ENCODE measurements around the gene COX7A2.

Gene COX7A2, protein sequence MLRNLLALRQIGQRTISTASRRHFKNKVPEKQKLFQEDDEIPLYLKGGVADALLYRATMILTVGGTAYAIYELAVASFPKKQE

DNA sequence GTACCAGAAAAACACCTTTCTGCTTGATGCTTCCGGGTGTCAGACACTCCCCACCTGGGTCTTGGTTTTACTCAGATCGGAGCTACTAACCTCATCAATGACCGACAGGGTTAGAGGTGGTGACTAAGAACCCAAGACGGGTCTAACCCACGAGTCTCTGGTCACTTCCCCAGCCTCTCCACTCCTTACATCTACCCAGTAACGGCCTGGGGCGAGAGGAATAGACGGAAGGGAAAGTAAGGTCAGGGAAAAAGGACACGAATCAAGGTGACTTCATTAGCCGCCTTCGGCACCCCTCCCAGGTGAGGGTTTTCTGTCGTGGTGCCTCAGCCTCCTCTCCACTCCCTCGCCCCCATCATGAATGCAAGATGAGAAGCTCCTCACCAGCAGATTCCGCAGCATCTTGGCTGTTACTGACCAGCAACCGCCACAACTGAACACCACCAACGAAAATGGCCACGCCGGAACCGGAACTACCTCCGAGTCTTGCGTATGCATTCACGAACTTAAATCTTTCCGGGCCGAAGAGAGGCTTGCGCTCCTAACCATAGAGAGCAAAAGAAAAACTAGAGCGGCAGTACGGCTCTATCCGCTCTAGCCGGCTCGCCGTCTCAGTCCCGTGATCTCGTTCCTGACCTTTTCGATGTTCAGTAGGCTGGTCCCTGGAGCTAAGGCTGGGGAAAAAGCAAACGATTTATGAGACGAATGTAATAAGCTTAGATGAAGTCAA is at the start of gene COX7A2:
TSS of gene COX7A2 (minus strand) at position 469 of the 730 bp plus-strand sequence. CDS start at position 402, 67 bp downstream.
- DNase-seq, result peak; percentile 69 to 87 (median 81)

DNA sequence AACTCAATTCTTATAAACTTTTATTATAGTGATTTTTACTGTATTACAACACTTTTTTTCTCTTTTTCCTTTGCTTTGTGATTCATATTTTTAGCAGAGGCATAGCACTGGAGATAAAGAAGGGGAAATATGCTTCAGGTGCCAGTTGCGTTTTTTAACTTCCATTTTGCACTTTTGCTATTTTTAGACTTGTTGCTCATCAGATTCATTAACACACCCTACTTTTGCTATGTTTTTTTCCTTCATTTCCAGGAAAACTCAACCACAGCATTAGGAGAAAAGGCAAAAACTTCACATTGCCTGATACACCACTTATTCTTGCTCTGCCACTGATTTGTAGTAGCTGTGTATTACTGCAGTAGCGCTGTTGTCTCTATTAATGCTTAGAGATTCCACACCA is 49.0 kb upstream of the COX7A2 start:
- no peak for DNase-seq

DNA sequence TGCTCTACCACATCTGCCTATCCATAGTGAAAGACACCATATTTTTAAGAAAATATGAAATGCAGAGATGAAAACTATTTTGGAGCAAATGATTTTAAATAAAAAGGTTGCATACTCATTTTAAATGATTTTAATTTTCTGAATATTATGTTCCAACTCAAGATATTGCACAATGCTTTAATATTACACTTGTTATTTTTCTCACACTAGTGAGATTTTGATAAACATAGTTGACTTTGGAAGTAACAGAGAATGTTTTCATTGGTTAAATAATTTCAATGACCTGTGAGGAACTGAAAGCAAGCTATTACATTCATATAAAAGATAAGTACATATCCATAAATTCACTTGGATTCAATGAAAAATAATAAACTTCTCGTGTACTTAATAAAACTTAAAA is 48.1 kb upstream of the COX7A2 start:
- no peak for DNase-seq

DNA sequence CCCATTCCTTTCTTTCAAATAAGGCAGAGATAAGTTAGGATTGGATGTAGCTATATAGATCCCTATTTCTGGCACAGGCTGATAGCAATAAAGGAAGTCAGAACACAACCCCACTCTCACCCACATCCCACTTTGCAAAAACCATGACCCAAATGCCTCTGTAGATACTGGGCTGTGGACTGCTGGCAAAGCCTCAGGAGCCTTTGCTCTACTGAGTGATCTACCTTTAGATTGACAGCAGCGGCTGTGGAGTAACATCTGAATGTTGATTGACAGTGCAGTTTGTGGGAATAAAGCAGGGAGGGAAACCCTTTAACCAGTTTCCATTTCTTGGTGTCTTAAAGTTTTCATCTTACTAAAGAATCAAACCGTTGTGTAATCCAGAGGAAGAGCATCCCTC is 47.7 kb upstream of the COX7A2 start:
- no peak for DNase-seq

DNA sequence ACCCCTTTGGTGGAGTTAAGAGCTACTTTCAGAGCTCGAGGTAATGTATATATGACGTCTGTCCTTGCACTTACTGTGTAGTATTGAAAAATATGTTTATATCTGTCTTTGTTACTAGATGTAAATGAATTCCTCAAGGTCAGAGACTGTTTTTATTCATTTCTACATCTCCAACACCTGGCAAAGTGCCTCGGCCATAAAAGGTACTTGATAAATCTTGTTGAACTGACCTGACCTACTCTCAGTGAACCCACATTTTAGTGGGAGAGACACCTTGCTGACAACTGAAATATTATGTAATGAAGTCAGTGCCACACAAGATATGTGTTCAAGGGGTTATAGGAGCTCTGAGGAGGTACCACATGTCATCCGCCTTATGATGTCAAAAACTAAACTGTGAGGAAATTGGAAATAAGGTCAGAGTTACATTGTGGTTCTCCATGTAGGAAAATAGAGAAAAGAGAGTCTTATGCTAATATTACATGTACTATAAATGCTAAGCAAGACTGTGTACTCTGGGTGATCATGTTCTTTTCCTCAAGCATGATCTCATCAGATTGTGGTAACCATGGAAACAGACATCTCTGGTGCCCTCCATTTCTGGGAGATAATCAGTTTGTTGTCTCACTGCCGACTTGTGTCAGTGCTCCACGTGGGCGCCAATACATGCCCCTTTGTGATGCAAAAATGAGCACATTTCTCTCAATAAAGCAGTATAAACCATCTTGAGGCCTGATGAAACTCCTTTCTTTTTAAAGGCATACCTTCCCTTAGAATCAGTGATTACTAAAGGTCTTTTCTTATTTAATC is 46.7 kb upstream of the COX7A2 start:
- DNase-seq, result no peak

DNA sequence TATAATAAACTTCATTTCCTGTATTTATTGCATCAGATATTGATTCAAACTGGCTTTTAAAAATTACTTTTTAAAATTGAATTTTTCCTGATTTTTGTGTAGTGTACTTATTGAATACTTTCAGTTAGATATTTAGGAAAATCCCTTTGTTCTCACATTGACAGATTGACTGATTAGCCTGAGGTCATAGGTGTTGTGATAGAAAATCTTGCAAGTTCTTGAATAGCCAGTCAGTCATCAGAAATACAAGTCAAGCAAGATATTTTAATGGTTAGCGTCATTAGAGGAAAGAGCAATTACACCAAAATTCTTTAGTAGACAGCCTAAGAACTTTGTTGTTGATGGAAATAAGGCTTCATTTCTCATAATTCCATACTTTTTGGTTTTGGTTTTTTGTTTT is 44.4 kb upstream of the COX7A2 start:
- DNase-seq, result no peak

DNA sequence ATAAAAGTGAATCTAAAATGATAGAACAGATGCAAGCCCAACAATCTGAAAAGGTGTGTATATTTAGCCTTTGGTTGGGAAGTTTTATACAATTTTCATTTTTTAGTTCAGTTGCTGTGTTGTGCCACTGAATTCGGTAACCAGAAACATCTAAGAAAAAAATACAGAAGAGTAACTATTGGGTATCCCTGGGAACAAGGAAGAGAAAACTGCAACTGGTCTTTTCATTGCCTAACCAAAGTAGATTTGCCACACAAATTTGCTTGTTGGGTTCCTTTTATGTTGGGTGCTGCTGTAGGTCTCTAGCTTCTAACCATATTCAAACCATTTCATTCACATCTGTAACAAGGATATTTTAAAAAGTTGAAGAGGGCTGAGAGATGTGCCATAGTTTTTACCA is 43.8 kb upstream of the COX7A2 start:
- no peak for DNase-seq

DNA sequence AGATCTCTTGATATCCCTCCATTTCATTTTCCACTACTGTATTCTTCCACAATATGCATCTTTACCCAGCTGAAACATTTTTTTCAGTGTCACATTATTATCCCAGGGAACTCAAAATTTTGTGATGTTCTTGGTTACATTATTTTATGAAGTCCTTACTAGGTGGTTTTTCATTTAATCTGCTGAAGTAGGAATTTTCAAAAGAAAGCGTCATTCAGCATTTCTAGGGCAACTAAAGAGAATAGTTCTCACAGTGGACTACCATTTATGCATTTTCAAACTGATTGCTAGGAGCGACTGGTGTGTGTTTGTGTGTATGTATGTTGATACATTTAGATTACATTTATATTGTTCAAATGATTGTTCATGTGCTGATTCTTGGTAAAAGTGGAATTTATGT is 43.4 kb upstream of the COX7A2 start:
- no peak for DNase-seq

DNA sequence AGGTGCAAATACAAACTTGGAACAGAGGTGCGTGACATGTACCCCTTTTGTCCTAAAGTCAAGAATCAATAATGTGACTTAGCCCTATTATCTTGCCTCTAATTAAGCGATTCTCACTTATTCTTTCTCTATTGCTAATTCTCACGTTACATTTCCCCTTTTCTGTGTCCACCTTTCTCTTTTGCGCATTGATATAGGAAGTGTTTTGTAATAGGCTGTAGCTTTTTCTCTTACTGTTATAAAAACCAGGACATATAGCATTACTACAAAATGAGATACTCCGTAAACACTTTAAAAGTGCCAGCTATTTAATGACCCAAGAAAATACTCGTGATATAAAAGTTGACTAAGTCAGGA is 41.7 kb upstream of the COX7A2 start:
- peak in 1 of 6 experiments; percentile 44 for DNase-seq

DNA sequence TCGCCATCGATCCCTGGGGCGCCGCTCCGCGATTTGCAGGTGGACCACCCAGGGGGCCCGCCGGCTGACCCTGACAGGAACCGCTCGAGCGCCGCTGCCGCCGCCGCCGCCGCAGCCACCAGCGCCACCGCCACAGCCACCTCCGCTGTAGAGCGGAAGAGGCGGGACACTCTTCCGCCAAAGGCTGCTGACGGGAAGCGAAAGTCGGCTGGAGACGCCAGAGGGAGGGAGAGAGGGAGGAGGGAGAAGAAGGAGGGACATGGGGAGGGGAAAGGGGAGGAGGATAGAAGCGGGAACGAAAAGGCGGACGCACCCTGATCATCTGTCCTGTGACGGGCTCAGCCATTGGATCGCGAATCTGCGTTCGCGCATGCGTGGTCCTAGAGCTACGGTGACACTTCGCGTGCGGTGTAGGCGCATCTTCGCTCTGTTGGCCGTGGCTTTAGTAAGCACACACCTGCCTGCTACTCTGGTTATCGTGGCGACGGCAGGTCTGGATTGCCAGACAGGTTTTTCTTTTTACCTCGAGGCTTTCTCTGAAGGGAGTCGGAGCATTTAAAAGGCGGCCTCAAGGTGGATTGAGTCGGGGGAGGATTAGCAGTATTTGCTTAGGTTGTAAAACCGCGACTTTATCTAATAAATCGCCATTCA is 41.2 kb upstream of the COX7A2 start, which contains the start of gene TMEM30A:
TSS of gene TMEM30A (minus strand) at position 161 of the 651 bp plus-strand sequence. CDS start at position 7, 154 bp downstream.
- DNase-seq, result peak; percentile 83 to 96 (median 95)

DNA sequence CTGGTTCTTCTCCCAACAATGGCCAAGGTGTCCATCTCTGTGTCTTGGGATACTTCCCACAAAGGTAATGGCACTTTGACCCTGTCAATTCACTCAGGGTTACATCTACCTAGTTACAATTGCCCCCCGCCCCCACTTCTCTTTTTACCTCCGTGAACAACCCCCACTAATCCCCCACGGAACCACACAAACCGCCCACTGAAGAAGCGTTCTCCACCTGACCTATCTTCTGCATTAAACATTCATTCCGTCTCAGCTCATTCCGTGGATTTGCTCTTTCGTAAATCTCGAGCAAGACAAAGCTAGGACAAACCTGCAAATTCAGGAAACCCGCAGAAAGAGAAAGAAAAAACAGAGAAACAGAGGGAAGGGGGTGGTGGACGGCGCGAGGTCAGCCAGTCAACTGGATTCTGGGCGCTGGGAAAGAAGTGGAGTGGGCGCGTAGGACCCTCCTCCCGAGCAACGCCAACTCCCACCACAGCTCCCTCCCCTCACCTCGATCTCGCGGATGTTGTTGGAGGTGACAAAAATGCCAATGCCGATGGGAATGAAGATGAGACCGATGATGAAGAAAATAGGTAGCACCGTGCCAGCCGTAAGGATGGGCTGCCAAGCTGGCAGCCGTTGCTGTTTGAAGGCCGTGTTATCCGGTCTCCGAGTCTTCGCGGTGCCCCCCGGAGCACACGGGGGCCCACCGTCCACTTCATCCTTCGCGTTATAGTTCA is 40.5 kb upstream of the COX7A2 start:
- DNase-seq, result peak in 1 of 6 experiments; percentile 35

DNA sequence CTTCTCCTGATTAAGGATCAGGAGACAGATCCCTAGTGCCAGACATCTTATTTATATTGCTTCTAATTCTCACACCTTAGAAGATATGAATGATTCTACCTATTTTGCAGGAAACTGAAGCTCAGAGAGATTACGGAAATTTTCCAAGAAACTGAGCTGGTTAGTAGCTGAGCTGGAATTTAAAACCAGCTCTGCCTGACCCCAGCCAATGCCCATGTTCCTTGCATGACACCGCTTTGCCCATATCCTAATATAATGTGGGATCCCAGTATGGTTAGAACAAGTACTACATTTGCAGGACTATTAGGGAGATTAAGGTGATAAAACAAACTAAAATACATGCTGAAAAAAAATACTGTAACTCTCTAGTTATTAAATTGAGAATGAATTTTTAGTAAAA is 39.1 kb upstream of the COX7A2 start:
- no peak for DNase-seq

DNA sequence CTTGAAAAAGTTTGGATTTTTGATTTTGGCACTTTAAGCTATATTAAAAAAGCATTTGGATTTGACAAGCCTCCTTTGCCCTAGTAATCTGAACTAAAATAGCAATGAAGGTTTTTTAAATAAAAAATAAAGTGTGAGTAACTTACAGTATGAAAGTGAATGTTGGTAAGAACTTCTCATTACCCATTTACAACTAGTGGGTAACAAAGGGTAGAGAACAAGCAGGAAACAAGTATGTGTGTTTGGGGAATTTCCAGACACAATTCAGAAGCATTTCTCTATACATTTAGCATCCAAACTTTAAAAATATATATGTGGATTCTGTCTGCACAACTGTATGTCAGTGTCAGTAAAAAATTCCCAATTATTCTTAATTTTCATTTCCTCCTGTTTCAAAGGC is 38.1 kb upstream of the COX7A2 start:
- DNase-seq, result no peak

DNA sequence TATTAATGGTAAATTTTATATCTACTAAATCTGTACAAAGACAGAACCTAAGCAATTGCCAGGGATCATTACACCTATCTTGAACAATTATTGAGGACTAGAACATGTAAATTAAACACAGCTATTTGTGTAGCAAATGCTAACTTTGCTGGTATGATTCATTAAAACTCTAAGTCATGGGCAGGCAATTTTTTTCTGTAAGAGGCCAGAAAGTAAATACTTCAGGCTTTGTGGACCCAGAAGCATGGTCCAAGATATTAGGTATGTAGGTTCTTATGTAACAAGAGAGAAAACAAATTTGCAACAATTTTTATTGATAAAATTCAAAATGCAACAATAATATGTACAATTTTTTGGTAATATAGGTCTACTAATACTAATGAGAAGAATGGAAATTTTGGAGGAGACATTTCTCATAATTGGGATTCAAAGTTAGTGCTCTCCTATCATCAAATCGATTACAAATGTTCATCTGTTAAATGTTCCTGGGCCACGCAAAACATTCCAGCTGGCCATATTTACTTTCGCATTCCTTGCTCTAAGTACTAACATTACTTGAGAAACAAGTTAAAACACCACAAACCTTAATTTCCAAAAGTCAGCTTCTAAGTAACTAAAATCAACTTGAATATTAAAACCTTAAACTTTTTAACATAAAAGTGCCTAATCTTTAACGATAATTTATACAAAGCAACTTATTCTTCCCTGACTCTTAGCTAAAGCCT is 36.7 kb upstream of the COX7A2 start:
- no peak for DNase-seq

DNA sequence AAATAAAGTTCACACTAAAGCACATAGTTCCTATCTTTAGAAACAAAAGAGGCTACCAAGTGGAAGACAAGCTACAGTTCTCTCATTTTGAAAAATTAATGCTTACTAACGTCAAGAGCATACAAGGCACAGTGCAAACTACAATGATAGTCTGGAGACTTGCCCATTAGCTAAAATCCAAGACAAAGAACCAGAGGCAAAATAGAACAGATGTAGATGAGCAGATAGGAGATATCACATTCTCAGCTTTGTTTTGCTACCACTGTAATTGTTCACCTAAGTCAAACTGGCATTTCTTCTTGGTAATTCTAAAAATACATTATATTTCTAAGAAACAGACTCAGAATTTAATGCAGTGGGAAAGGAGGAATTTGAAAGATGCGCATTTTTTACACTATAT is 35.8 kb upstream of the COX7A2 start:
- DNase-seq, result no peak

DNA sequence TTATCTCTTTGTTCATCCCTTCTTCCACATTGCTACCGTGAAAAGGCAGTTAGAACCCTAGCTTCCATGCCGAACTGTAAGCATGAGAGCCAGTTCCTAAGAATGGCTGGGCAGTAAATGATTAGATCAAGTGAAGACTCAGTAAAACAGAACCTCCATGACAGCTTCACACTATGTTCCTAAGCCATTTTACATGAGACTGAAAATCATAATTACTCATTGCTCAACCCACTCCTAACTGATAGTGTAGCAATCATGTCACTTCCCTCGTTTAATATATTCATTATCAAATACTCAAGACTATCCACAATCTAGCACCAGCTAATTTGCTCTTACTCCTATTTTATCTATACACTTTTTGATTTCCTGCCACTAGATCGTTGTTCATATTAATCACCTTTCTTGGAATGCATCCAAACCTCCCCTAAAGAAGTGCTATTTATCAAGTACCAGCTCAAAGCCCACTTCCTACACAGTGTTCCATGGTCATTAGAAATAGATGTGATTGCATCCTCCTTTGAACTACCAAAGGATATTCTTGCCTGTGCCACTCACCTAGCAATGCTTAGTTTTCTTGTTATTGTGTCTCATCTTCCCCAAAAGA is 35.0 kb upstream of the COX7A2 start:
- DNase-seq, result no peak

DNA sequence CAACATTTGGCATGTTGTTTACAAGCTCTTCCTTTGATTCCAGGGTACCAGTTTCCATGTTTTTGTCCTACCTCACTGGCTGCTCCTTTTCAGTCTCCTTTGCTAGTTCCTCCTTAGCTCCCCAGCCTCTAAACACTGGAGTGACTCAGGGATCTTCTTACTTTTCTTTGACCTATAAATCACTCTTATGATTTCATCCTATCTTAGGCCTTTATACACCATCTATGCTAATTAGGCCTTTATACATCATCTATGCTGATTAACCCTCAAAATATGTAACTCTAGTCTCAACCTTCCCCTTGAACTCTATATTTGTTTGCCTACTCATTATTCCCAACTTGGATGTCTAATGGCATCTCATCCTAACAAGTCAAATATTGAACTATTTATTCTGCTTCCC is 31.5 kb upstream of the COX7A2 start:
- no peak for DNase-seq

DNA sequence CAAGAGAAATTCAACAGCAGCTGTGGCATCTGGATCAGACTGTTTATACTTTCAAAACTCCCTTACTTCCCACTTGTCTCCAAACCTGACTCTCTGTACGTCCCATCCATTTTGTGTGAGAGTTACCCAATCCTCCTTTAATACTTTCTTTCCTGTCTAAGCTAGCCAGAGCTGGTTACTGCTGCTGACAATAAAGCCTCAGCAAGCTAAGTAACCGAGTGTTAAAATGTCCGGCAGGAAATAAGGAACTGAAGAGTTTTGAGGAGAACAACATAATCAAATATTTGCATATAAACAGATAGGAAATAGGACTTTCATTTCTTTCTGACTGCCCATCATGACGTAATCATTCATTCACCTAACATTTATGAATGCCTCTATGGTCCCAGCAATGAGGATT is 29.4 kb upstream of the COX7A2 start:
- no peak for DNase-seq

DNA sequence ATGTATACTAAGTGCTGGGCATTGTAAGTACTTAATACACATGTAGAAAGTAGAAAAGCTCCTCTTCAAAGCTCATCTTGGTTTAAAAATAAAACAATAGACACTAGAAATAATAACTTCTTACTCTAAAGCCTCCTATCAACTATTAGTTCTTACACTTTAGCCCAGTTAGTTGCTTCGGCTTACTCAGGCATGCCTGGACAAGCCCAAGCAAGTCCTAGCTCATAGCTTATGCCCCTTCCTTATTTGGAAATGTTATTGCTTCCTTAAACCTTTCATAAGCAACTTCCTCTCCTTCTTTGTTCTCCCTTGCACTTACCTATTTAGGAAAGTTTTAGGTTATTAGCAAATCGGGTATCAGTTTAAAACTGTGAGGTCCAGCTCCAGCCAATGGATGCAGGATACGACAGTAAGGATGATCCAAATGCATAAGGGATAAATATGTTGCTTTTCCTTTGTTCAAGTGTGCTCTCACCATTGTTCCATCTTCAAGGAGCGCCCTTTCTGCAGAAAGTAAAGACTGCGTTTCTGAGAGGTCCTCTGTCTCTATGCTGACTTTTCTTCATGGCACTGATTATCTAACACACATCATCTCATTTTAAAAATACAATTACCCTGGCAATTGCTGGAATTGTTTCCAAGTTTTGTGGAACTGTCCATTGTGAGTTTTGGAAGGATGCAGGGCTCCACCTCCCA is 28.7 kb upstream of the COX7A2 start:
- DNase-seq, result no peak

DNA sequence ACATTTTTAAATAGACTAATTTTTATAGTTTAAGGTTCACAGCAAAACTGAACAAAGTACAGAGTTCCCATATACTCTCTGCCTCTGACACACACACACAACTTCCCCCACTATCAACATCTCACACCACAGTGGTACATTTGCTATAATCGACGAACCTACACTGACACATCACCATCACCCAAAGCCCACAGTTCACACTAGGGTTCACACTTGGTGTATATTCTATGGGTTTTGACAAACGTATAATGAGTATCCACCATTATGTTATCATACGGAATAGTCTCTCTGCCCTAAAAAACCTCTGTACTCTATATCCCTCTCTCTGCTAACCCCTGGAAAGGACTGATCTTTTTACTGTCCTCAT is 25.4 kb upstream of the COX7A2 start:
- DNase-seq, result no peak

Measured in stimulated activated naive CD4-positive, alpha-beta T cell (primary cell).